ENCODE measurements around the gene GRK1.

Gene GRK1

GRCh38 chr13:113754691-113755090 lies 87.7 kb downstream of the GRK1 start:
- in situ Hi-C loops (cut with MboI; ENCODE audit: low sequenced_read_pairs), result no loop called here

GRCh38 chr13:113756441-113757097 lies 89.5 kb downstream of the GRK1 start:
- in situ Hi-C loops (cut with MboI; ENCODE audit: low sequenced_read_pairs), result no loop called here

- in situ Hi-C loops (cut with MboI; ENCODE audit: low sequenced_read_pairs), result no loop called here
These were observed 91.9 kb downstream of the GRK1 start, which contains the start of gene TMEM255B for GRCh38 chr13:113758651-113759524. Gene TMEM255B (plus strand): TSS chr13:113759226. CDS start chr13:113759270, 44 bp downstream.

GRCh38 chr13:113759525-113760137 lies 92.6 kb downstream of the GRK1 start:
- in situ Hi-C loops (cut with MboI; ENCODE audit: low sequenced_read_pairs), result no loop called here

GRCh38 chr13:113761136-113761535 lies 94.1 kb downstream of the GRK1 start:
- in situ Hi-C loops (cut with MboI; ENCODE audit: low sequenced_read_pairs), result no loop called here

- in situ Hi-C loops (cut with MboI; ENCODE audit: low sequenced_read_pairs), result no loop called here
These were observed 95.1 kb downstream of the GRK1 start for GRCh38 chr13:113762075-113762474.

GRCh38 chr13:113762538-113762937 lies 95.5 kb downstream of the GRK1 start:
- in situ Hi-C loops (cut with MboI; ENCODE audit: low sequenced_read_pairs), result no loop called here

- in situ Hi-C loops (cut with MboI; ENCODE audit: low sequenced_read_pairs), result no loop called here
These were observed 96.2 kb downstream of the GRK1 start for GRCh38 chr13:113763254-113763653.

GRCh38 chr13:113763961-113764792 lies 97.2 kb downstream of the GRK1 start:
- in situ Hi-C loops (cut with MboI; ENCODE audit: low sequenced_read_pairs), result no loop called here

GRCh38 chr13:113764793-113765563 lies 98.0 kb downstream of the GRK1 start:
- in situ Hi-C loops (cut with MboI; ENCODE audit: low sequenced_read_pairs), result no loop called here

GRCh38 chr13:113765564-113765910 lies 98.5 kb downstream of the GRK1 start:
- in situ Hi-C loops (cut with MboI; ENCODE audit: low sequenced_read_pairs), result no loop called here

GRCh38 chr13:113766035-113766800 lies 99.2 kb downstream of the GRK1 start:
- in situ Hi-C loops (cut with MboI; ENCODE audit: low sequenced_read_pairs), result no loop called here

GRCh38 chr13:113767366-113767765 lies 100.3 kb downstream of the GRK1 start:
- in situ Hi-C loops (cut with MboI; ENCODE audit: low sequenced_read_pairs), result no loop called here

GRCh38 chr13:113768018-113768905 lies 101.2 kb downstream of the GRK1 start:
- in situ Hi-C loops (cut with MboI; ENCODE audit: low sequenced_read_pairs), result no loop called here

GRCh38 chr13:113769106-113769505 lies 102.1 kb downstream of the GRK1 start:
- in situ Hi-C loops (cut with MboI; ENCODE audit: low sequenced_read_pairs), result no loop called here

GRCh38 chr13:113769881-113770280 lies 102.9 kb downstream of the GRK1 start:
- in situ Hi-C loops (cut with MboI; ENCODE audit: low sequenced_read_pairs), result no loop called here

GRCh38 chr13:113770441-113770840 lies 103.4 kb downstream of the GRK1 start:
- in situ Hi-C loops (cut with MboI; ENCODE audit: low sequenced_read_pairs), result no loop called here

- in situ Hi-C loops (cut with MboI; ENCODE audit: low sequenced_read_pairs), result no loop called here
These were observed 103.9 kb downstream of the GRK1 start for GRCh38 chr13:113770937-113771336.

Measured in HL-60/S4 treated with retinoic acid at 250 ng/mL for 4 days and 3 days (cell line).